ENCODE measurements around the gene AKR1C8. TPM values are rescaled to one million over a fixed set of nuclear protein-coding genes. Genes with fewer than 3 reads are reported as not detected.

AKR1C8 gene
- total and polyA plus RNA-seq, 2 of the 13 experiments (the other 11 are each of a cell fraction or from before 2014, with no cell fraction given), result 0.12 TPM; not detected in 1

- TF ChIP-seq ZBTB46 (CRISPR knock-in tag; IDR thresholded peaks at IDR 0.05; ENCODE audit: borderline replicate concordance) (no peak), AKAP8 (CRISPR knock-in tag; IDR thresholded peaks at IDR 0.05) (no peak), NR3C1 (CRISPR knock-in tag; IDR thresholded peaks at IDR 0.05) (no peak), ZNF646 (CRISPR knock-in tag; IDR thresholded peaks at IDR 0.05) (no peak), KAT2B (IDR thresholded peaks at IDR 0.05; ENCODE audit: borderline replicate concordance, low read depth, low read length) (no peak), HHEX (CRISPR knock-in tag; IDR thresholded peaks at IDR 0.05) (no peak), KAT7 (CRISPR knock-in tag; IDR thresholded peaks at IDR 0.05; ENCODE audit: borderline replicate concordance) (no peak; the same call in 1 of the 2 replicates), ZNF235 (CRISPR knock-in tag; IDR thresholded peaks at IDR 0.05; ENCODE audit: borderline replicate concordance) (no peak), ZNF264 (CRISPR knock-in tag; IDR thresholded peaks at IDR 0.05) (peak; percentile 26; the same call in 1 of the 2 replicates), KLF15 (CRISPR knock-in tag; IDR thresholded peaks at IDR 0.05; ENCODE audit: borderline replicate concordance) (no peak), NR2F1 (CRISPR knock-in tag; IDR thresholded peaks at IDR 0.05) (0 out of 4 replicates have a peak, but pooled peaks of 1 of the 2 experiments have one; percentile 21), ZSCAN30 (CRISPR knock-in tag; IDR thresholded peaks at IDR 0.05) (no peak), NCOA5 (CRISPR knock-in tag; IDR thresholded peaks at IDR 0.05) (no peak), FOXA3 (CRISPR knock-in tag; IDR thresholded peaks at IDR 0.05) (peak; percentile 78), HES4 (CRISPR knock-in tag; IDR thresholded peaks at IDR 0.05; ENCODE audit: borderline replicate concordance) (no peak), ZNF44 (CRISPR knock-in tag; IDR thresholded peaks at IDR 0.05) (no peak), HNF4G (IDR thresholded peaks at IDR 0.05; ENCODE audit: borderline replicate concordance, low read depth, low read length) (peak; percentile 64), HNF4G (CRISPR knock-in tag; IDR thresholded peaks at IDR 0.05; ENCODE audit: borderline replicate concordance, low read depth) (no peak), ZNF431 (CRISPR knock-in tag; IDR thresholded peaks at IDR 0.05; ENCODE audit: borderline replicate concordance, low read depth) (no peak), ZNF24 (IDR thresholded peaks at IDR 0.05) (no peak), ZEB1 (IDR thresholded peaks at IDR 0.05; ENCODE audit: insufficient replicate concordance, low read depth) (no peak), ZFY (CRISPR knock-in tag; IDR thresholded peaks at IDR 0.05) (no peak; the same call in 1 of the 2 replicates), TBX3 (IDR thresholded peaks at IDR 0.05; ENCODE audit: borderline replicate concordance) (no peak)
These were observed 10.9 kb upstream of the AKR1C8 start (continued) for GRCh38 chr10:5195727-5196374.

All from HepG2 (cell line).